Activated gamma-delta T cell (primary cell): Measurements from ENCODE around the gene KDM5B.
A peak's percentile ranks its signal among the peaks of the same experiment; 100 is the strongest.
"Not testable (repeated sequence)": the region's sequence is repeated elsewhere in the genome, so short reads cannot be mapped to it uniquely, and the experiment has no call there.

Experiments
- DNase-seq: peaks from one replicate; lab custom pipeline; 2025; lab: John Stamatoyannopoulos, UW
- total RNA-seq, 2 donors: gene quantifications; one replicate each; lab custom pipeline; 2026; lab: John Stamatoyannopoulos, UW

The KDM5B gene
- 139 to 157 reads per million in 2 donors for total RNA-seq

- DNase-seq: peak; percentile 56
Measured at GRCh38 chr1:202807926-202808757, at the start of gene KDM5B. TSS of gene KDM5B (minus strand) at chr1:202808421. CDS start at chr1:202808305, 116 bp downstream.

- no peak for DNase-seq
Measured at GRCh38 chr1:202857136-202857610, 49.0 kb upstream of the KDM5B start.

DNA sequence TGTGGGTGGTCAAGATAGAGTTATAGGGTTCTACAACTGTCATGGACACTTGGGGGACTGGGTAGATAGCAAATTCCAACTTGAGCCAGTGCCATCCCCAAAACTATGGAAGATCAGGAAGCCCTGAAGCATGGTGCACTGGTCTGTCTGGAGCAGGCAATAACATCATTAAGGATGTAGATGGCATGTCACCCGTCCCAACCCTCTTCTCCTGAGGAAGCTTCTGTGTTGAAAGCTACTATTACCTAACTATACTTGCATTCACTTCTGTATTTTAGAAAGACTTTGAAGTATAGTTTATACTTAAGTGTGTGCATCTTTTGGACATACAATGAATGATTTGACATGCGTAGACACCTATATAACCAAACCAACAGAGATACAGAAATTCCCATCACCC, 47.8 kb upstream of the KDM5B start:
- no peak for DNase-seq

- no peak for DNase-seq
Measured at GRCh38 chr1:202854787-202855186, 46.6 kb upstream of the KDM5B start.

- no peak for DNase-seq
Measured at GRCh38 chr1:202852163-202852904, 44.1 kb upstream of the KDM5B start.

DNA sequence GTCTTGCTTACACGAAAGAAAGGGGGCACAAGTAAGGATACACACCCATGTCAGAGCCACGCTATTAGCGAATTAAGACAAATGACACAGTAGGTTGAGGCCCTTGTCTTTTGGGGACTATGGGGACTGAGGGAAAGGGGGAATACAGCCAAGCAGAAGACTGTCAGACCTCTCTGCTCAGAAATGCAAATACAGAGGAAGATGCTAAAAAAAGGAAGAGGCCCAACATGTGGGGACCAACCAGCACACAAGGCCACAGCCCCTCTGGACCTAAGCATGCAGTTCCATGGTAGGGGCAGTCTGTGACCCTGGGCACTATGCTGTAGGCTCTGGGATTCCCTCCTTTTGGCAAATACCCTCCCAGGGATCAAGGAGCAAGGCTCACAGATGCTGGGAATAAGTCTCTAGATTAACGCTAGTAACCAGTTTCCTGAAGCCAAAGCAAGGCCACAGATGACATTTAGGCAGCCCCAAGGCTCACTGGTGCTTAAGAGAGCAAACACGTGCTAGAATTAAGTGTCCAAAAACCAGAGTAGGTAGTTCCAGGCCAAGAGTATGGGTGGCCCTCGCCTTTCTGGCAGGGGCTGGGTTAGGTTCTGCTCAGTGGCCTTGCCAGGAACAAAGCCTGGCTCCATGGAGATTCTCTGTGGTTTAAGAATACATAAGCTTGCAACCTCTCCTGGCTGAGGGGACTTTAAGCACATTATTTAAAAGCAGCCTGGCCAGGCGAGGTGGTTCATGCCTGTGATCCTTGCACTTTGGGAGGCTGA, 42.6 kb upstream of the KDM5B start:
- no peak for DNase-seq

DNA sequence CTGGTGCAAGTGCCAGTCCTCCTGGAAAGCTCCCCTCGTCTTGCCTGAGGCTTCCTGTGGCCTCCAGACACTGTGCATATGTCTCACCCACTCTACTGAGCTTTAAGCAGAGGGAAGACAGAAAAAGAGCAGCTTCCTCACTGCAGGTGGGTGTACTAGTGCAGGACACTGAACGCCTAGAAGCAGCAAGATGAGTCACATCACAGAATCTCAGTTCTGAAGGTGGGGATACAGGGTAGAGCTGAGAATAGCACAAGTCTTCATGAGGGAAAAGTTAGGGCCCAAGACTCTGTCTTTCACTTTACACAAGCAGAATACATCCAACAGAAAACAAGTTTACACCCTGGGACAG, 39.9 kb upstream of the KDM5B start:
- DNase-seq: no peak

GRCh38 chr1:202844935-202845334, 36.7 kb upstream of the KDM5B start:
- DNase-seq: no peak

- DNase-seq: no peak
Measured at GRCh38 chr1:202844259-202844658, 36.0 kb upstream of the KDM5B start.

DNA sequence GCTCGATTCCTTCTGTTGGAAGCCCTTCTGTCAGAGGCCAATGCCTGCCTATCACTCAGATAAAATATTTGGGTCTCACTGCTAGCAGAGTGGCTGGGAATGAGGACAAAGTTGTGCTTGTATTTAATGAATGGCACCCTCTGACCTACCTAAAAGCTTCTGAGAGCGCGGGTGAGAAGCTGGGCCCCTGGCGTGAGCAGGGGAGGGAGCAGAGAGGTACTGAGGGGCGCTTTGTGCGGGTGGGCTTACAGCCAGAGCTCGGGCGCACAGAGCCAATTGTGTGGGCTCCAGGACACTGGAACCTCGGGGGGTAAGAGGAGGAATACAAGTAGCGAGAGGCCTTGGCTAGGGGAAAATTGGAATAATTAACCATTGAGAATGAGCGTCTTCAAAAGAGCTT, 34.9 kb upstream of the KDM5B start:
- DNase-seq: no peak

GRCh38 chr1:202837746-202838262, 29.6 kb upstream of the KDM5B start:
- DNase-seq: no peak

DNA sequence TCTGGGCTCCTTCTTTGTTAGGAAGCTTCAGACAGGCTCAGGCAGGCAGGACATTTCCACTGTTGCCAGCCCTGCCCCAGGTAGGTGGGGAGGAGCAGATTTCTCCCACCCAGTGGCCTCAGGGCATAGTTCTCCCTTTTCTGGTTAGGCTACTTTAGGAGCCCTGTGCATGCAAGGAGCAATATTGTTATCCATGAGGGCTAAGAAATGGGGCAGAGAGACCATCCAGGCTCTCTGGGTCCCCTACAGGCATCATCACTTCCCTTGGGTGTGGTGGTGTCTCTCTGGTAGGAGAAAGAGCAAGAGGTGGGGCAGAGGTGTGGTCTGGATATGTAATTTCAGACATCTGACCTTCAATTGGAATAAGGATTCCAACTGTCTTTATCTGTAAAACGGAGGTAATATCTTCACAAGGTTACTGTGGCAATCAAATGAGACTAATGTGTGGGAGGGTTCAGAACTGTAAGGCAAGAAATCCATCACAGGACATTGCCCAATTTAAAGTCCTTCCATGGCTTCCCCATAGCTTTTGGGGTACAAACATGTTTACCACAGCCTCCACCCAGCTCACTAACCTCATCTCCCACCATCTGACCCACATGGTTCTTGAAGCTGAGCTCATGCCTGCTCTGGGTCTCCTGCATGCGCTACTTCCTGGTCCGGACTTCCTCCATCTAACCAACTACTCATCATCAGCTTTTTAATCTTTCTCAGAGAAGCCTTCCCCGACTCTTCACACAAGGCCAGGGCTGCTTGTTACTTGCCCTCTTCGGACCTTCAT, 28.6 kb upstream of the KDM5B start:
- no peak for DNase-seq

GRCh38 chr1:202835548-202836072, 27.4 kb upstream of the KDM5B start:
- no peak for DNase-seq

DNA sequence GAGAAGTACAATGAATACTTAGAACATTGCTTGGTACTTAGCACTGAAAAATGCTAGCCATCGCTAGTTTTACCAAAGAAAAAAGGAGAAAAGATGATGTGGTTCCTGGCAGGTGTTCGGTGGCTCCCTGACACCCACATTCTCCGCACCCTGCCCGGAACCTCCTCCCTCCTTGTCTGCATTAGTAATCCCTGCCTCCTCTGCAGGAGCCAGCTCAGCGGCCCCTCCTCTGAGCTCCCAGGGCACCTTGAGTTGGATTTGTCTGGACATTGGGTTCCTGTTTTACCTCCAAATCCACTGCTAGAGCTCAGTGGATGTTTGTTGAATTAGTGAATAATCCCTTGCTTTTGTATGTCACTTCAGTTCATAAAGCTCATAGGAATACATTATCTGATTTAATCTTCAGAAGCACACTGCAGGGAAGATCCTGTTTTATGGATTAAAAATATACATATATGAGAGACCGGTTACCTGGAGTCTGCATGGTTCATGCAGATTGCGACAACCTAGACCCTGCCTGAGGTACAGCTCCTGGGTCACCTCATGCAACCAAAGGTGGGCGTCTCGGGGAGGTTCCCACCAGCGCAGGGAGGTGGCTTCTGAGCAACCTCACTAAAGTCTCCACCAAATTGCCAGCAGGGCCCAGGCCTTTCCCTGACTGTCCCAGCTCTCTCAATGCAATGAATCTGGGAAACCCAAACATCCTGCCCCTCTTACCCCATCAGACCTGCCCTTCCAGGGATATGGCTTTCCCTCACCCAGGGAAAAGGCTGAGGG, 26.7 kb upstream of the KDM5B start:
- no peak for DNase-seq

DNA sequence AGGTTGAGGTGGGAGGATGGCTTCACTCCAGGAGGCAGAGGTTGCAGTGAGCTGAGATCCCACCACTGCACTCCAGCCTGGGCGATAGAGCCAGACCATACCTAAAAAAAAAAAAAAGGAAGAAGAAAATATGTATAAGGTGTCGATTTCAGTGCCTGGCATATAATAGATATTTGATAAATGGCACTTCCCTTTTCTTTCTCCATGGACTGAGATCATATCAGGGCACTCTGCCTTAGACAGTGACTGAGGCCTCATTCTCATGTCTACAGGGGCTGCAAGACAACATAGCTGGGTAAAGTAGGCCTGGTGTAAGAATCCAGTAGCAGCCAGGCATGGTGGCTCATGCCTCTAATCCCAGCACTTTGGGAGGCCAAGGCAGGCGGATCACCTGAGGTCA, 23.7 kb upstream of the KDM5B start:
- DNase-seq: no peak

GRCh38 chr1:202829223-202829622, 21.0 kb upstream of the KDM5B start:
- not testable (repeated sequence) for DNase-seq

GRCh38 chr1:202825748-202826147, 17.5 kb upstream of the KDM5B start:
- no peak for DNase-seq

DNA sequence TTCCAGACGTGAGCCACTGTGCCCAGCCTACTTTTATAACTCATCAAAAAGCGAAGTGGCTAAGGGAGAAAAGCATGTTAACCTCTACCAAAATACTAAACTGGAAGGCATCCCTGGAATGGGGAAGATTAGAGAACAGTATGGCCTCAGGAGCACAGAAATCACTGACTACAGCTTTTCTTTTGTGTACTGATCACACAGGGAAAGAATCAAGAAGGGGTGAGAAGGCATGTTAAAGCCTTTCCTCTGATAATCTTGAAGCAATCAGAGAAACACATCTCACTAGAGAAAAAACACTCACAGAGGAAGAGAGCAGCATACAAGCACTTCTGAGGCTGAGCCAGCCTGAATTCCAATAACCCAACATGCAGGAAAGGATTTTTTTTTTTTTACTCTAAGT, 13.2 kb upstream of the KDM5B start:
- no peak for DNase-seq

GRCh38 chr1:202818819-202819218, 10.6 kb upstream of the KDM5B start:
- no peak for DNase-seq

DNA sequence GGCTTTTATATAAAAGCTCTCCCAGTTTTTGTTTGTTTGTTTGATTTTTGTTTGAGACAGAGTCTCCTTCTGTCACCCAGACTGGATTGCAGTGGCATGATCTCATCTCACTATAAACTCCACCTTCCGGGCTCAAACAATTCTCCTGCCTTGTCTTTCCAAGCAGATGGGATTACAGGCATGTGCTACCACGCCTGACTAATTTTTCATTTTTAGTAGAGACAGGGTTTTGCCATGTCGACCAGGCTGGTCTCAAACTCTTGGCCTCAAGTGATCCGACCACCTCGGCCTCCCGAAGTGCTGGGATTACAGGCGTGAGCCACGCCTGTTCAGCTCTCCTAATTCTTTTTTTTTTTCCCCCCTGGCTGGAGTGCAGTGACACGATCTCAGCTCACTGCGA, 6.9 kb upstream of the KDM5B start:
- DNase-seq: no peak
